K562 (cell line): ENCODE results near the gene OR2S2.

Experiments used
- CTCF ChIP-seq, 3 experiments: IDR thresholded peaks in 2 of 3; conservative IDR thresholded peaks in 1 of 3; 2 replicates each; pipeline ENCODE4 v1.5.1; 2011 to 2012; ENCODE audit warnings: low read length in 3 of 3, mild to moderate bottlenecking in 3 of 3, control low read depth in 2 of 3, improper control_type of control experiment in 1 of 3, inconsistent platforms in 1 of 3, low read depth in 1 of 3, mixed read lengths in 1 of 3, moderate library complexity in 1 of 3; ENCODE audit not compliant: insufficient read depth in 2 of 3
- EP300 ChIP-seq: IDR thresholded peaks from 2 replicates; pipeline ENCODE4 v1.6.1; 2012; ENCODE audit warnings: low read length, improper control_type of control experiment
- FOXK2 ChIP-seq, 2 experiments: fragments of 450-650 bp; IDR thresholded peaks in 1 of 2; conservative IDR thresholded peaks in 1 of 2; 2 replicates each; pipeline ENCODE4 v1.6.1; 2016; ENCODE audit warnings: low read depth in 2 of 2, mild to moderate bottlenecking in 1 of 2
- GTF2A2 ChIP-seq: IDR thresholded peaks from 2 replicates; pipeline ENCODE4 v1.6.1; 2016; ENCODE audit warnings: mild to moderate bottlenecking, missing genetic modification characterization, missing compliant biosample characterization
- MXD1 ChIP-seq: fragments of 250-450 bp; sonication (Bioruptor Pico); IDR thresholded peaks from 2 replicates; pipeline ENCODE4 v1.8.0; 2021; ENCODE audit warnings: borderline replicate concordance, mild to moderate bottlenecking, moderate library complexity; ENCODE audit not compliant: poor library complexity, severe bottlenecking
- NBN ChIP-seq: fragments of 450-650 bp; IDR thresholded peaks from 2 replicates; pipeline ENCODE4 v1.6.1; 2016; ENCODE audit warnings: low read depth, mild to moderate bottlenecking
- NCOA1 ChIP-seq: fragments of 450-650 bp; IDR thresholded peaks from 2 replicates; pipeline ENCODE4 v1.6.1; 2016; ENCODE audit warnings: low read depth
- NR2C1 ChIP-seq, 2 experiments: fragments of 450-650 bp; IDR thresholded peaks; 2 replicates each; pipeline ENCODE4 v1.6.1; 2017; ENCODE audit warnings: mild to moderate bottlenecking in 2 of 2, antibody characterized with exemption in 1 of 2, inconsistent platforms in 1 of 2, missing compliant biosample characterization in 1 of 2, missing genetic modification characterization in 1 of 2
- POLR2AphosphoS5 ChIP-seq: IDR thresholded peaks from 2 replicates; pipeline ENCODE4 v1.6.1; 2011; ENCODE audit warnings: mild to moderate bottlenecking, low read depth, low read length, moderate library complexity; ENCODE audit not compliant: control insufficient read depth, insufficient read depth
- SUPT5H ChIP-seq: fragments of 450-650 bp; IDR thresholded peaks from 2 replicates; pipeline ENCODE4 v1.6.1; 2016
- TCF3 ChIP-seq: sonication (generic); formaldehyde crosslinking; IDR thresholded peaks from 2 replicates; pipeline ENCODE4 v1.4.0; 2020; ENCODE audit warnings: mild to moderate bottlenecking, missing genetic modification reagents
- U2AF1 ChIP-seq: fragments of 200-400 bp; formaldehyde crosslinking; optimal IDR thresholded peaks from 2 replicates; pipeline ENCODE3; 2017; ENCODE audit warnings: mild to moderate bottlenecking, low read depth, low read length, moderate library complexity
- ZFPM2 ChIP-seq: fragments of 250-450 bp; sonication (Bioruptor Pico); IDR thresholded peaks from 2 replicates; pipeline ENCODE4 v1.5.1; 2022; ENCODE audit warnings: mild to moderate bottlenecking

- TF ChIP-seq EP300 (no peak), TCF3 (CRISPR knock-in tag) (no peak), GTF2A2 (no peak), NR2C1 (IDR thresholded peaks at IDR 0.05) (no peak), NR2C1 (tag; IDR thresholded peaks at IDR 0.05) (no peak), FOXK2 (conservative IDR thresholded peaks at IDR 0.05 in 1 of 2, IDR thresholded peaks at IDR 0.05 in 1 of 2; ENCODE audit: low read depth in 2 of 2) (no peak), SUPT5H (no peak), NBN (no peak), POLR2AphosphoS5 (no peak), CTCF (IDR thresholded peaks at IDR 0.05 in 2 of 3, conservative IDR thresholded peaks at IDR 0.05 in 1 of 3; ENCODE audit: insufficient read depth in 2 of 3, low read depth in 1 of 3, low read length in 3 of 3) (no peak), MXD1 (CRISPR knock-in tag) (no peak), ZFPM2 (CRISPR knock-in tag) (no peak), NCOA1 (no peak), U2AF1 (no peak)
These were observed 9.0 kb downstream of the OR2S2 start for GRCh38 chr9:35948901-35949318.
